NCI-H748 treated with DMSO at 0.1 percent for 48 hours (cell line): ENCODE data around the gene FUT2.

ENCODE experiments used
- DNase-seq: peaks from one replicate; lab custom pipeline; 2025; lab: John Stamatoyannopoulos, UW

Gene FUT2

DNA sequence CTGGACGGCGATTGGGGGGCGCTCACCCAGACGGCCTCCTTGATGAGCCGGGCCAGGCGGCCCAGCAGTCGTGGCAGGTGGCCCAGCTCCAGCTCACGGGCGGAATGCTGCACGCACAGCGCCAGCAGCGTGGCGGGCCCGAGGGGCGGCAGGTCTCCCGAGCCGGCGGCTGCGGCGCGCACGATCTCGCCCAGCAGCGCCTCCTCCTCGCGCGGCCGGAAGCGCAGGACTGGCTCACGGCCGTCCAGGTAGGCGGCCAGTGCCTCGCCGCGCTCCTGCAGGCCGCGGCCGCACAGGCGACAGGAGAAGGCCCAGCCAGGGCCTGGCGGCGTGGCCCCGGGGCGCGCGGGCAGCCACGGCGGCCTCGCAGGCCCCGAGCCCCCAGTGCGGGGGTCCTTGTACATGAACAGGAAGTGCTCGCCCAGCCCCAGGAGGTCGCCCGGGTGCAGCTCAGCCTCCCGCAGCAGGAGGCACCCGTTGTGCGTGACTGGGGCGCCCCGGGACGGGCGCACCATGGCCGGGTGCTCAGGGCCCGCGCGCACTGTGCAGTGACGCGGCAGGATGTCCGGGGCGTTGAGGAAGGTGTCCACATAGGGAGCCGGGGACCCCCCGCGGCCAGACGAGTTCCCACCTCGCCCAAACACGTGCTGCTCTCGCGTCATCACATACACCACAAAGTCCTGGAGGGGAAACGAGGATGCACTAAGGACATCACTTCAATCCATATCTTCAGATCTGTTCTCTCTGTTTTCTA, 33.3 kb downstream of the FUT2 start:
- DNase-seq: no peak

DNA sequence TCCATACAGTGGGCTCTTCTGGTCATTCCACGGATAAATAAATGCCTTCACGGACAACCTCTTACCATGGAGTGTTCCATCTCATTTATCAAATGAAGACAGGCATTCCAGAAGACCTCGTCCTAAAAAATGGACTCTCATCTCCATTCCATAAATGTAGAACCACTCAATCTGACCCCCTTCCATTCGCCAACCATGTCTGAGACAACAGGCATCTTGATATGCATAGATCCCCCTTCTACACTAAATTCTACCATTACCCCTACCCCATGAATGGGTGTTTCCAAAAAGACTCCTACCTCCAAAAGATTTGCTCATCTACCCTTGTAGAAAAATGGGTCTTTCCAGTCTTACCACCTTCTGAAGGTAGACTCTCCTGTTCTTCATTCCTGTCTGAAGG, 35.7 kb downstream of the FUT2 start:
- no peak for DNase-seq

DNA sequence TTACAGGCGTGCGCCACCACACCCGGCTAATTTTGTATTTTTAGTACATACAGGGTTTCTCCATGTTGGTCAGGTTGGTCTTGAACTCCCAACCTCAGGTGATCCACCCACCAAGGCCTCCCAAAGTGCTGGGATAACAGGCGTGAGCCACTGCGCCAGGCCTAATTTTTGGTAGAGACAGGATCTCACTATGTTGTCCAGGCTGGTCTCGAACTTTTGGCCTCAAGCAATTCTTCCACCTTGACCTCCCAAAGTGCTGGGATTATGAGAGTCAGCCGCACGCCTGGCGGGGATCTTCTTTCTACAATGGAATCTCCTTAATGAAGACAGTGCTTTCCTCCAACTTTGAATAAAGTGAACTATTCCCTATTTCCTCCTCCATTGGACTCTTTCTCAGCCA, 38.9 kb downstream of the FUT2 start:
- DNase-seq: no peak

DNA sequence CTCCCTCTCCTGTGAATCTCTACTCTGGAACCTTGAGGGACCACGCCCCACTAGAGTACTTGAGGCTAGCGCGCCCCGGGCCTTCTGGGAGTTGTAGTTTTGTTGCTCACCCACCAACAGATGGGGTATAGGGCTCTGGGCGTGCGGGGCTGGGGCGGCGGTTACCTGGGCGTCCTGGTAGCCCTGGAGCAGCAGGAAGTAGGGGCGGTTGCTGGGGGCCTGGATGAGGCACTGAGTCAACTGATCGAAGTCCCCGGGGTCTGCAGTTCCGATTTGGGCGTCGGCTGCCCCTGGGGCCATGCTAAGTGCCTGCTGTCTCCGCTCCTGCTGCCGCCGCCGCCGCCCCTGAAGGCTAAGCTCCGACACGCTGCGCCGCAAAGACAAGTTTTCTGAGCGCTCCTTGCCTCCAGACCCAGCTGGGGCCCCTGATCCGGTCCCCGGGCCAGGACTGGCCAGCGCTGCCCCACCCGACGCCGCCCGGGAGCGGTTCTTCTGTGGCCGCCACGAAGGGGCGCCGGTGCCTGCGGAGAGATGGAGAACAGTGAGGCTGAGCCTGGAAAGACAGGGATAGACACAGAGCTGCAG, 39.4 kb downstream of the FUT2 start:
- DNase-seq: peak; percentile 89

DNA sequence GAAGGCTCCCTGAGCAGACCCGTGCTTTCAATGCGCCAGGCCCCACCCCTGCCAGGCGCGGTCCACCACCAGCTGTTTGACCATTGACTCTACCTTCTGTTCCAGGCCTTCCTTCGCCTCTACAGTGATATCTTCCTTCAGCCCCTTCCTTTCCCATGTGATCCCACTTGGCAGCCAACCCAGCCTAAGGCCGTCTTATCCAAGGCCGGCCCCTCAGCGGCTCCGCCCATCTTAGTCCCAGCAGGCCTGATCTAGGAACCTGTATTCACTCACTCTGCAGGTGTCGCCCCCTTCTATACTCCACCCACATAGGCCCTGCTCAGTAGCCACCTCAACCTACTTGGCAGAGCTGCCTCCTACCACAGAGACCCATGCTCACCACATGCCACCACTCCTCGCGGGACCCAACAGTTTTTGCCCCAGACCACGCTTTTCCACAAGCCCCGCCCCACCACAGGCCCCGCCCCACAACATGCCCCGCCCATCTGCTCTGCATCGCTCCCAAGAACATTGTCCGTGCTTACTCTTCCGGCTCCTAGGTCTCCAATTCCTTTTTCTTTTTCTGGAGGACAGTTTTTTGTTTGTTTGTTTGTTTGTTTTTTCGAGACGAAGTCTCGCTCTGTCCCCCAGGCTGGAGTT, 41.7 kb downstream of the FUT2 start:
- no peak for DNase-seq

DNA sequence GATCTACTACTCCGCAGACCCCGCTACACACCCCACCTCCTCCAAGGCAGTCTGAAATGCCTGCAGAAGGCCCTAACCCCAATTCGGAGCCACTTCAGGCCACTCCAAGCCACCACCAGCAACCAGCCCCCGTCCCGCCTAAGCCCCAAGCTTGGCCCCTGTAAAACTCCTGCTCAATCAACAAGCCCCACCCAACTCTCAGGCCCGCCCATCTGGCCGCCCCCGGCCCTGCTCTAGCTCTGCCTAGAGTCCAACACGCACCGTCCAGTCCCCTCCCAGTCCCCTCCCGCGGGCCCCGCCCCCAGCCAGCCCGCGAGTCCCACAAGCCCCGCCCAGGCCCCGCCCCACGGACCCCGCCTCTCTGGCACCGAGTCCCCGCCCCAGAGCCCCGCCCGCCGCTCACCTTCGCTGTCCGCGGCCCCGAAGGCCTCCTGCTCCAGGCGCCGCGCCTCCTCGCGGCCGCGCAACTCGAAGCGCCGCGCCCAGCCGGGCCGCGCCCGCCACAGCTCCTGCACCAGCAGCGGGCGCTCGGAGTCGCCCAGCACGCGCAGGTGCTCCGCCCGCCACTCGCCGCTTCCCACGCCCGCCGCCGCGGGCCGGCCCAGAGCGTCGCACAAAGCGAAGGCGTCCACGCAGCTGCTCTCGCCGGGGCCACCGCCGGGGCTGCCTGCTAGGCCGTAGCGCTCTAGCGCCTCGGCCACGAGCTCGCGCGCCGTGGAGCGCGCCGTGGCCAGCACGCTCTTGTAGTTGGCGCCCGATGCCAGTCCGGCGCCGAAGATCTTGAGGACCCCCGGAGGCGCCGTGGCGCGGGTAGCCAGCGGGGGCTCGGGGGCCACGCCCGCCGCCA, 43.0 kb downstream of the FUT2 start:
- peak; percentile 89 for DNase-seq

DNA sequence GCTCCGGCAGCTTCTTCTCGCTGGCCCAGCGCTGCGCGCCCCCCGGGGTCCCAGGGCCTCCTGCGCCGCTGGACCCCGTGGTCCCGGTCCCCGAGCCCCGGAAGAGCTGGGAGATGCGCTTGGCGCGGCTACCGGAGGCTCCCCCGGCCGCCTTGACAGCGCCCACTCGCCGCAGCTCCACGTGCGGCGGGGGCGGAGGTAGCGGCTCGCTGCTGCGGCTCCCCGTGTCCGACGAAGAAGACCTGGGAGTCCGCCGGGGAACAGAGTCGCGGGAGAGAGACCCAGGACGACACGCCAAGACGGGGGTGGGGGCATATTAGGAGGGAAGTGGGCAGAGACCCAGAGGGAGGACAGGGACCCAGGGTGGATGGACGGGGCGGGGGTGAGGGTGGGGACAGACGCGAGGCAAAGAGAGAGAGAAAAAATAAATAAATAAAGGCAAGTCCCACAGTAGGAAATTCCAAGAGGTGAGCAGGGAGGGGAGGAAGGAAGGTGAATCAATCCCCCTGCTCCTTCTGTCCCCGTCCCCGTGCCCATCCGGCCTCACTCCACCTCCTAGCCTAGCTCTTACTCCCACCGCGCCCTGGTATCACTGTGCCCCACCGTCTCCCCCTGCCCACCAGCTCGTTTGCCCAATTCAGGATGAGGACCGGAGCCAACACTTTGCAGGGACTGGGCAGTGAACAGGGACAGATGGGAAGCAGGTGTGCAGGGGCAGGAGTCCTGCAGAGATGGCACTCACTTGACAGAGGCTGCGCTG, 43.8 kb downstream of the FUT2 start:
- no peak for DNase-seq

DNA sequence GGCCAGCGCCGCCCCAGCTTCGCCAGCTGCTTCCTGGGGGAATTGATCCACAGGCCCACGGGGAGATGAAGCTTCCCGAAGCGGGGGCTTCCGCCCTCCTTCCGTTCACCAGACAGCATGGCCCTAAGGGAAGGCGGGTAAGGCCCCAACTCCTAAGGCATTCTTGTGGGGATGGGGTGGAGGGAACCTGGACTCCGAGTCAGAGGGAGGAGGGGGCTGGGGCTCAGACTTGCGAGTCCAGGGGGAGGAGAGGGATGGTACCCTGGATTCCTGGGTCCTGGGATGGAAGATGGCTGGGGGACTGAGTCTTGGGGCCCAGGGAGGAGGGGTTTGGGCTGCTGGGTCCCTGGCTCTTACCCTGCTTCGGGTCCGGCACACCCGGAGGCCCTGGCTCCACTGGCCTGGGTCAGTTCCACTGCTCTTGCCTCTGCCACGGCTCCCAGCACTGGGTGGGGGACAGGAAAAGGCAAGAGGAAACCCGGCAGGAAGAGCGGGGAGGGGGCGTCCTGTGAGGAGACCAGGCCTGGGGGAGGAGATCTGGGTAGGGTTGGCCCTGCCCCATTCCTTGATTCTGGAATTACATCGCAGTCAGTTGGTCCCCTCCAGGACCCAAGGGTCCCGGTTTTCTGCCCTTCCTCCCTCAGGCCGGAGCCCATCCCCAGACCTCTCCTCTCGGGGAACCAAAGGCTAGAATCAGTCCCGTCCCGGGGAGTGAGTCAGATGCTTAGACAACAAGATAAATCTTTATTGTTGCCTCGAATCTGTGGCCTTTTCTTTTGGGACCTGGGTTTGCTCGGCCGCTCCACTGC, 44.6 kb downstream of the FUT2 start, which contains the start of gene RASIP1:
Gene RASIP1, minus strand, starts transcription at position 447 of the 809 bp plus-strand sequence. Its CDS starts 328 bp downstream, at position 119.
- no peak for DNase-seq

DNA sequence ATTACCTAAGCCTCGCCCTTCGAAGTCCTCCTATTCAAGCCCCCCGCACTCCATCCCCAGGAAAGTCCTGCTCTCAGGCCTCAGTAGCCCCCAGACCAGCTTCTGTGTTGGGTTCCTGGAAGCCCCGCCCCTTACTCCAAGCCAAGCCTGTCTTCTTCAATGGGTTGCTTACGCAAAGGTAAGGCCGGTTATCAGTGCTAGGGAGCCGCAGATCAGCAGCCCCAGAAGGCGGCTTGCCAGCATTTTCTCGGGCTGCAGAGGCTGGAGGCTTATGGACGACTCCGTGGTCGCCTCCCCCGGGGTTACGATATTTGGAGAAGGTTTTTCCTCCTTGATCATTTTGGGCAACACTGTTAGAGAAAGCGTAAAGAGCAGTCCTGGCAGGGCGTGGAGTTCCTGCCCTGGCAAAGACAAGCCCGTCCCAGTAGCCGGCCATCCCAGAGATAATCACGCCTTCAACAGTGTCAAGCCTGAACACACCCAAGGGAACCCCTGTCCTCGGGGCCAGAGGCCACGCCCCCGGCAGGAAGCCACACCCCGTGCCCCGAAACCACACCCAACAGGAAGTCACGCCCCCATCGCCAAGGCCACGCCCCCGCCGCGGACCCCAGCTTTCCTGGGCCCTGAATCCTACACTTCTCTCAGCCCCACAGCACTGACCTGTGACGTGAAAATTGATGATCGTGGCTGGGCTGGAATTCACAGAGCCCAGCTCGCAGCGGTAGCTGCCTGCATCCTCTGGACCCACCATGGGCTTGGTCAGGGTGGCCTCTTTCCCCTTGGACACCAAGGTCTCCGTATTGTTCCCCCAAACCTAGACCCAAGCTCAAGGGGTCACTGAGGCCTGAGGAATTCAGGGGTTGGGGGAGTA, 45.6 kb downstream of the FUT2 start:
- DNase-seq: no peak

DNA sequence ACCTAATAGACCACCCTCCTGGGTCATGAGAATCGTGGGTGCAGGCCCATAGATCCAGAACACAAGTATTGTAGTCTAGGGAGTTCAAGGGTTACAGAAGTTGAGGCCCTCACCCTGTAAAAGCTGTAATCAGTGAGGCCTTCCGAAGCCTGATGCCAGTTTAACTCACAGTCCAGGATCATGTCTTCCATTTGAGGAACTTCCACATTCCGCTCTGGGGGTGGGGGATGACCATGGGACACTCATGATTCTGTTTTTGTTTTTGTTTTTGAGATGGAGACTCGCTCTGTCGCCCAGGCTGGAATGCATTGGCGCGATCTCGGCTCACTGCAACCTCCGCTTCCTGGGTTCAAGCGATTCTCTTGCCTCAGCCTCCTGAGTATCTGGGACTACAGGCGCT, 46.3 kb downstream of the FUT2 start:
- DNase-seq: no peak

DNA sequence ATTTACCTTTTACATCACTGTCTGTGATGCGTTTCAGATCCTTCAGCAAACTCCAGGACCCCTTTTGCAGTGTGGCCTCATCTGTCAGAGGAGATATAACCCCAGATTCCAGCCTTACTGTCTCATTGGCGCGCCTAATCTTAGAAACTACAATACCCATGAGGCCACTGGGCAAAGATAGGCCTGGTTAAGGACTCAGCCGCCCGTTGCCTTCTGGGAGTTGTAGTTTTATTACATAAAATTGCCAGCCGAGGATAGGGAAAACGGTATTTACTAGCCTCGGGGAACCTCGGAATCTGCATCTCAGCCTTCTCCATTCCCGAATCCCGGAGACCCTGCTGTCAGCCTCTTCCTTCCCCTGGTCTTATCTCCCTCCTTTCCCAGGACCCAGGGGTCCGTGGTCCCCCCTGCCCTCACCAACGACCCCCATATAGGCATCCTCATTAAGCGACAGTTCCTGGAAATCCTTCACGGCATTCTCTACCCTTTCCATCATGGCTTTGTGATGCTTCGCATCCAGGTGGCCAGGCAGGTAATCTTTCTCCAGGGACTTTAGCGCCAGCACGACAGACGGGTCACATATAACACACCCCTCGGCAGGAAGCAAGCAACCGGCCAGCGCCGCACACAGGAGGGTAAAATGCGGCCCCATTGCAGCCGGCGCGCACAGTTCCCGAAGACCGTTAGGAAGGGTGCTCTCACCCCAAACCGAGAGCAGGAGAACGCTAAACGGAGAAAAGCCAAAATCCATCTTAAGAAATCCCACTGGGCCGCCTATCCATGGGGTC, 49.6 kb downstream of the FUT2 start:
- peak; percentile 40 for DNase-seq

DNA sequence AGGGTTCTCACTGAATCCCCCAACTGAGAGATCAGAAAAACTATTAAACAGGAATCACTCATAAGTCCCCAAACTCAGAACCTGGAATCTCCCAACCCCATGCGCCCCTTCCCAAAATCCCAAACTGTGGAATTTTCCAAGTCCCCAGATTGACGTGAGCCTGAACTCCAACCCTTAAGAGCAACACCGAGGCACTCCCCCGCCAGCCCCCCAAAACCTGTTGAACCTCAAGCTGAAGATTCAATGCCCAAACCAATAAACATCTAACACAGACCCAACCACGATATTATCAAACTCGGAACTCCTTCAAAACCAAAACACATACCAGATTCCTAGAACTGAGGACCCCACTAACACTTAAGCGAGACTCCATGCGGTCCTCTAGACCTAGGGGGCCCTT, 50.3 kb downstream of the FUT2 start:
- DNase-seq: no peak

DNA sequence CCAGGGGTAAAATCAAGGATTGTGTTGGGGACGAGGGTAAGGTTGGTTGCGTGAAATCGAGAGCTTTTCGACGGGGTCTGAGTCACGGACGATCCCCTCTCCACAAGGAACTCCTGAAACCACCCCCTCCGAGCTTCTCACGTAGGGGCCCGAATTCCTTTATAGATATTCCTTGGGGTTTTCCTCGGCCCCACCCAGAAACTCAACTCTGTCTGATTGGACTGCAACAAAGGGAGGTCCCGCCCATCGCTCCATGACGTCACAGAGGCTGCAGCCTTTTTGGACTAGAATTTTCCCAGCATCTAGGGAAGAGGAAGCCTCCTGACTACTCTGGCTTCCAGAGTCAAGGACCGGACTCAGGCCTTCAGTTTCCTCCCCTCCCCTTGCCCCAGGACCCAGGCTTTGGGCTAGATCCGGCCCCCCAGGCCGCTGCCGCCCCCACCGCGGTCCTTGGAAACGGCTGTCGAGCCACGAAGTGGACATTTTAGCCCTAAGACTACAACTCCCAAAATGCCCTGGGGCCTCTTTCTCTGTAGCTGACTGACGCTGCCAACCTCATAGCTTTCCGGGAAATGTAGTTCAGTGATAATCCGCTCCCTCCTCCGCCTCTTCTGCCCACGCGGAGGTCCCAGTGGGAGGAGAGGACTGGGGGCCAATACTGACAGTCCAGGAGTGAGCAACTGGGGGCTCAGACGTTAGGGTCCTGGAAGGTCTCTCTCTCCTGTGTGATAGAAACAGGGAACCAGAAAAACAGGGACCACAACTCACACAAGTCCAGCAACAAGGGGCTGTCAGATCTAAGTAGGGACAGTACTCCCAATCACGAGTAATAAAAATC, 51.2 kb downstream of the FUT2 start, which contains the start of gene IZUMO1:
Gene IZUMO1, minus strand, starts transcription at position 172 of the 838 bp plus-strand sequence. CDS start 1,050 bp downstream, outside the sequence.
- DNase-seq: no peak

DNA sequence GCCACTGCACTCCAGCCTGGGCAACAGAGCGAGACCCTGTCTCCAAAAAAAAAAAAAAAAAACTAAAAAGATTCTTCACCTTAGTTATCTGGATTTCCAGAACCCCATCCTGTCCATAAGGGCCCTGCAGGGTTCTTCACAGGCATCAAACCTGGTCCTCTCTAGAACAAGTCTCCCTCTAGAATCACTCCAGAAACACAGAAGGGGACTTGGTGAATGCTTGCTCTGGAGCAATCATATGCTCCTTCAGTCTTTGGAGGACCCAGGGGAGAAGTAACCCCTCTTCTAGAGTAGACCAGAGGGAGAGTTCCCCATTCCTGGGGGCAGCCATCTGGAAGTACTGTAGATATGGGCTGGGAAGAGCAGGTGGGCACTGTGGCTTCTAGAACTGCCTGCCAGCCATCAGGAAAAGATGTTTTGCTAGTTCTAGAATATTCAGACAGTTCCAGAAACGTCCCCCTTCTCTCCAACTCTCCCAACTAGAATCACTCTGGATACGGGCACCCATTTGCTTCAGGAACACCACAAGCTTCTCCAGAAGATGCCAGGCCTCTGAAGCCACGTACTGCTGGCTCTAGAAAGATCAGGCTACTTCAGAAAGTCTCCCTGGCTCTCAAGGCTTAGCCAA, 53.9 kb downstream of the FUT2 start:
- DNase-seq: no peak

DNA sequence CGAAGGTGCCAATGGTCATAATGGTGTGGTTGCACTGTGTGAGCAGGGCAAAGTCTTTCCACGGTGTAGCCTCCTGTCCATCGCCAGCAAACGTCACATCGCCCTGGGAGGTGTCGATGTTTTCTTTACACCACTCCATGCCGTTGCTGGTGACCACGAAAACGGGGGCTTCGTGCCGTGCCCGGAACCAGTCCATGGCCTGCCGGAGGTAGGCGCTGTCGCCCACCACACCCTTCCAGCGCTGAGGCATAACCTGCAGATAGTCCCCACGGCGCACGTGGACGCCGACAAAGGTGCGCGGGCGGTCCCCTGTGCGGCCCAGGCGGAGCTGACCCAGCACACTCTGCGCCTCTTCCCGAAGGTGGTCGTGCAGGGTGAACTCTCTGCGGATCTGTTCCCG, 54.6 kb downstream of the FUT2 start:
- DNase-seq: no peak

DNA sequence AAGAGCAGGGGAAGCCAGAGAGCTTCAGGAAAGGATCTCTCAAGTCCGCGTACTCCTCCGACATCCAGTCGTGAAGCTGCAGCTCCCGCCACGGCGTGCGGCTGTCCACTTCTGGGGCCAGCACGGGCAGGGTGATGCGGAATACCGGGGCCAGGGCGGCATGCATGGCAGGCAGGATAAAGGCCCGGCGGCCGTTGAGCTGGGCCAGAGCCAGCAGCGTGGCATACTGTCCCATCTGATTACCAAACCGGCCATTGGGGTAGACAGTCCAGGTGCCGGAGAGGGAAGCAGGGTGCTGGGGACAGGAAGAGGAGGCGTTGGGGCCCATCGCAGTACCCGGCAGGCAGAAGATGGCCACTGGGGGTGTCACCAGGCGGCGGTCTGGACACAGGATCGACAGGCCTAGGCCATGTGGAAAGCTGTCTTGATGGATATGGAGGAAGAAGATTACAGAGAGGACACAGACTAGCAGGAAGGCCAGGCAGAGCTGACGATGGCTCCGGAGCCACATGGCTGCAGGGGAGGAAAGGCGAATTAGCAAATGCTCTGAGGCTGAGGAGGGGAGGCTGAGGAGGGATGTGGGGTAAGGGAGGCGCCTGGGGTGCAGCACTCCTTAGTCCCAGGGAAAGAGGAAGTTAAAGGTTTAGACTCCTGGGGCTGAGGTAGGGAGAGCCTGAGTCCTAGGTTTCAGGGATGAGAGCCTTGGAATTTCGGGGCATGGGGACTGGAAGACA, 55.2 kb downstream of the FUT2 start:
- DNase-seq: no peak
